DMS 273 (cell line): ENCODE data around the gene BCO2.
"Not testable (repeated sequence)": the region's sequence is repeated elsewhere in the genome, so short reads cannot be mapped to it uniquely, and the experiment has no call there.

Experiments
- DNase-seq: peaks from one replicate; lab custom pipeline; 2025; ENCODE audit not compliant: unreplicated experiment; lab: John Stamatoyannopoulos, UW

BCO2 gene

GRCh38 chr11:112166562-112166961 lies 8.8 kb upstream of the BCO2 start:
- DNase-seq = no peak

GRCh38 chr11:112167145-112167544 lies 8.2 kb upstream of the BCO2 start, which contains the start of gene TEX12:
TSS of gene TEX12 (plus strand) at chr11:112167372. CDS start at chr11:112169269, 1,897 bp downstream.
- no peak for DNase-seq

- DNase-seq = no peak
Measured at GRCh38 chr11:112172362-112172994, 2.8 kb upstream of the BCO2 start.

GRCh38 chr11:112173152-112173551 lies 2.2 kb upstream of the BCO2 start:
- DNase-seq = no peak

- DNase-seq = no peak
Measured at GRCh38 chr11:112175599-112175952, 264 bp downstream of the BCO2 start.

- DNase-seq = no peak
Measured at GRCh38 chr11:112176077-112176476, 765 bp downstream of the BCO2 start.

- DNase-seq = no peak
Measured at GRCh38 chr11:112177589-112177988, 2.3 kb downstream of the BCO2 start.

- DNase-seq = no peak
Measured at GRCh38 chr11:112178428-112178827, 3.1 kb downstream of the BCO2 start.

GRCh38 chr11:112178936-112179335 lies 3.6 kb downstream of the BCO2 start:
- no peak for DNase-seq

- no peak for DNase-seq
Measured at GRCh38 chr11:112179601-112180000, 4.3 kb downstream of the BCO2 start.

- no peak for DNase-seq
Measured at GRCh38 chr11:112182867-112183266, 7.6 kb downstream of the BCO2 start.

GRCh38 chr11:112185883-112186282 lies 10.6 kb downstream of the BCO2 start:
- DNase-seq = no peak

- DNase-seq = no peak
Measured at GRCh38 chr11:112186304-112186703, 11.0 kb downstream of the BCO2 start.

- DNase-seq = not testable (repeated sequence)
Measured at GRCh38 chr11:112195113-112195512, 19.8 kb downstream of the BCO2 start.

GRCh38 chr11:112195951-112196351 lies 20.6 kb downstream of the BCO2 start:
- DNase-seq = no peak

- DNase-seq = no peak
Measured at GRCh38 chr11:112196519-112197087, 21.3 kb downstream of the BCO2 start.

GRCh38 chr11:112199101-112199500 lies 23.8 kb downstream of the BCO2 start:
- not testable (repeated sequence) for DNase-seq

GRCh38 chr11:112200252-112200651 lies 24.9 kb downstream of the BCO2 start:
- no peak for DNase-seq

GRCh38 chr11:112206071-112206470 lies 30.8 kb downstream of the BCO2 start:
- DNase-seq = no peak

GRCh38 chr11:112210890-112211289 lies 35.6 kb downstream of the BCO2 start:
- no peak for DNase-seq

- DNase-seq = no peak
Measured at GRCh38 chr11:112211536-112211935, 36.2 kb downstream of the BCO2 start.

- DNase-seq = no peak
Measured at GRCh38 chr11:112212290-112212689, 37.0 kb downstream of the BCO2 start.

- DNase-seq = no peak
Measured at GRCh38 chr11:112212710-112213109, 37.4 kb downstream of the BCO2 start.
